CD4-positive, alpha-beta T cell treated with Interleukin-12 subunit alpha and Interleukin-12 subunit beta, for 1 hour (primary cell): ENCODE results near the gene MRM2.

ENCODE experiments used
- DNase-seq: peaks from one replicate; pipeline ENCODE4 v3.0.0-alpha.2; 2020

MRM2 gene

DNA sequence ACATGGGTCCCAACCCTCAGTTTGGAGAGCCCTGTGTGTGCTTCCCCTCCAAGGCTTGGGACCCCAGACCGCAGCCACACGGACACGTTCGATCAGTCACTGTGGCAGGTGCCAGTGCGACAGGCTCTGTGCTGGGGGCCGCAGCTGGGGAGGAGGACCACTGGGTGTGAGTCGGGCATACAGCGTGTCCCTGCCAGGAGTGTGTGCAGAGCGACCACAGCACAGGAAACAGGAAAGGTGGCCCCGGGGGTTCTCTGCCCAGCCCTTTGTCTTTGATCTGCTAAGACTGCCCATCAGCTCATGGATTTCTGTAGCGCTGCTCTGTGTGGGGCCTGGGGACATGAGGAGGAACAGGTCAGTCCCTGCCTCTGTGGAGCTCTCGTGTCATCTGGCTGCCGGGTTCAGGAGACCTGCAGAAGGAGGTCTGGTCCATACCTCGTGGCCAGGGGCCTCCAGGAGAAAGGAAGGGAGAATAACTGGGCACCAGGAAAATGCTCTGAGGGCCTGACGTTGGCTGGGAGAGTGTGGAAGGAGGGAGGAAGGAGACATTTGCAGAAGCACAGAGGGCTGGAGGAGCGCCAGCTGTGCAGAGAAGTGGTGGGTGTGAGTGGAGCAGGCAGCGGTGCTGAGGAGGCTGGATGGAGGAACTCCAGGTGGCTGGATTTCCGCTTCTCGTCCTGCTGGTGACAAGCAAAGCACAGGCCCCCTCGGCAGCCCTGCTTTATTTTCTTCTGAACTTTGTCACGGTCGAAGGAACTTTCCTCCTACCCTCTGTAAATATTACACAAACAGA, 4.1 kb upstream of the MRM2 start:
- DNase-seq: no peak

- DNase-seq: no peak
These were observed 2.5 kb upstream of the MRM2 start for GRCh38 chr7:2244404-2244995.

GRCh38 chr7:2243458-2243857, 1.5 kb upstream of the MRM2 start:
- DNase-seq: no peak

DNA sequence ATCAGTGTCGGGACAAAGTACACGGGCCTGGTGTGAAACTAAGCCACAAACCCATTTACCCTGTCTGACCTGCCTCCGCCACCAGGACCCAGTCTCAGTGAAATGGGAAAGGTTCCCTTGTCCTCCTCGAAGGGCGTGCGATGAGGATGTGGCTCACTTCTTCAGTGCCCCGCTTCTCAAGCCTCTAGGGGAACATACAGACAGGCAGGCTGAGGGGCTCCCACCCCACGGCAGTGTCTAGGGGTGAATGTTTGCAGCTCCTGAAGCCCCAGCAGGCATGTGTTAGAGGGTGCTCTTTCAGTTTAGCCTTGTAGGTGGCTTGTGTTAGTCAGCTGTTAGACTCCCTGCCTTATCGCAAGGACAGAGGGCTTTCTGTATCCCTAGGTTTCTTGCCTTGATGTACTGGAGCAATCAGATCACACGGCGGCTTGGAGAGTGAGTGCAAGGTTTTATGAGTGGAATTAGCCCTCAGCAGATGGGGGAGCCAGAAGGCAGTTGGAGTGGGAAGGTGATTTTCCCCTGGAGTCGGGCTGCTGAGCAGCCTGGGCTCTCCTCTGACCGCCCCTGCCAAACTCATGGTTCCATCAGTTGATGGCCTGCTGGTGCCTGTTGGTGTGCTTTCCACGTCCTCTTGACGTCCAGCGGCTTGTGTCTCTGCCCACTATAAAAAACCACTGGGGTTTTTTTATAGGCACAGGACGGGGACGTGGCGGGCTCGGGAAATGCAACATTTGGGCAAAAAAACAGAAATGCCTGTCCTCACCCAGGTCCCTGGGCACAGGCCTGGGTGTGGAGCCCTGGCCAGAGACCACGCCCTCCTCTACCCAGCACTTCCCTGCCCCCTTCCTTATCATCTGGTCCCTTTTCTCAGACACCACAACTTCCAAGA, 780 bp upstream of the MRM2 start:
- peak; percentile 17 for DNase-seq

DNA sequence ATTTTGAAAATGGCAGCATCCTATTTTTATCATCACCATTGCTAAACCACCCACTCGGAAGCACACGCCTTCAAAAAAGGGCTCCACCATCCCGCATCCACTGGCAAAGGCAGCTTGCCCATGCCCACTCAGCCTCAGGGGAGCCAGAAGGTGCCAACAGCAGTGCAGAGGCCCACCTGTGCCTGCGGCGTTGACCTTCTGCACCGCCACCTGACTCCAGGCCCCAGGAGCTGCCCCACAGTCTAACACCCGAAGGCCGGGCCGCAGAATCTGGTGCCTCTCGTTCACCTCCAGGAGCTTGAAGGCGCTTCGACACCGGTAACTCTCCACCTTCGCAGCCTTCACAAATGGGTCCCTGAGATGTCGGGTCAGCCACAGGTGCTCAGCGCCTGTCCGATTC, 2.8 kb downstream of the MRM2 start:
- DNase-seq: no peak

- peak; percentile 14 for DNase-seq
These were observed 4.8 kb downstream of the MRM2 start for GRCh38 chr7:2237109-2237602.

DNA sequence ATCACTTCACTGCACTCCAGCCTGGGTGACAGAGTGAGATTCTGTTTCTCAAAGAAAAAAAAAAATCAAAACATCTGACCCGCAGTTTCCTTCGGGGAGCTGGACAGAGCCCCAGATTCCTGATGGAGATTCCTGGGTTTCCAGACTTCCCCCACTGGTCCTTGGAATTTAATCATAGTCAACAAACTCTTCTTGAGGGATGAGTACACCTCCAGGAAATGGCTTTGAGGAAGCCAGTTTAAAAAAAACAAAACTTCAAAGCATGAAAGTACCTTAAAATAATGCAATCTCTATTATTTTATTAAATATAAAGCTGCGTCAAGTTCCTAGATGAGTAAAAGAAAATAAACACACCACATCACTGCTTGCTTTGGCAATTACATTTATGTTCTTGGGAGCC, 8.1 kb downstream of the MRM2 start:
- DNase-seq: no peak

- DNase-seq: peak; percentile 89
These were observed 9.1 kb downstream of the MRM2 start, which contains the start of gene MAD1L1 for GRCh38 chr7:2232766-2233520. MAD1L1 (minus strand) TSS chr7:2232945; CDS start chr7:2230133, 2,812 bp downstream.

- DNase-seq: no peak
These were observed 9.8 kb downstream of the MRM2 start for GRCh38 chr7:2231992-2232765.

DNA sequence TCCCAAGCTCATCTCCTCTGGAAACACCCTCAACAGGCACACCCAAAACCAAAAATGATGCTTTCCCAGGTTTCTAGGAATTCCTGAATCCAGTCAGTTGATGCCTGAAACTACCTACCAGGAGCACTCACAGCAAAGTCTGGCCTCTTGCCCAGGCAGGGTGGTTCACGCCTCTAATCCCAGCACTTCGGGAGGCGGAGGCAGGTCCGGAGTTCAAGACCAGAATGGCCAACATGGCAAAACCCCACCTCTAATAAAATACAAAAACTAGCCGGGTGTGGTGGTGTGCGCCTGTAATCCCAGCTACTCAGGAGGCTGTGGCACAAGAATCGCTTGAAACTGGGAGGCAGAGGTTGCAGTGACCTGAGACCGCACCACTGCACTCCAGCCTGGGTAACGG, 11.1 kb downstream of the MRM2 start:
- DNase-seq: no peak

GRCh38 chr7:2230226-2230625, 11.8 kb downstream of the MRM2 start:
- no peak for DNase-seq

GRCh38 chr7:2229467-2229866, 12.5 kb downstream of the MRM2 start:
- no peak for DNase-seq

DNA sequence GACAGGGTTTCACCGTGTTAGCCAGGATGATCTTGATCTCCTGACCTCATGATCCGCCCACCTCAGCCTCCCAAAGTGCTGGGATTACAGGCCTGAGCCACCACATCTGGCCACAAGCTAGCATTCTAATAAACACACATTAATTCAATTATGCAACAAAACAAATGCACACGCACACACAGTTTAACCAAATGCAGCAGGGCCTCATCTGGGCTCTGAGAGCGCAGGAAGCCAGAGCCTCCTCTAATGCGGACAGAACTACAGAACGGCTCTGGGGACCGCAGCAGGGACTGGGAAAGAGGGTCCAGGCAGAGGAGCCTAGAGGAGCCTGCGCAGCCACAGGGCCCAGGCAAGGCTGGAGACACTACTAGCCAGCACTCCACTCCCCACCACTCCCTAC, 13.1 kb downstream of the MRM2 start:
- DNase-seq: no peak

DNA sequence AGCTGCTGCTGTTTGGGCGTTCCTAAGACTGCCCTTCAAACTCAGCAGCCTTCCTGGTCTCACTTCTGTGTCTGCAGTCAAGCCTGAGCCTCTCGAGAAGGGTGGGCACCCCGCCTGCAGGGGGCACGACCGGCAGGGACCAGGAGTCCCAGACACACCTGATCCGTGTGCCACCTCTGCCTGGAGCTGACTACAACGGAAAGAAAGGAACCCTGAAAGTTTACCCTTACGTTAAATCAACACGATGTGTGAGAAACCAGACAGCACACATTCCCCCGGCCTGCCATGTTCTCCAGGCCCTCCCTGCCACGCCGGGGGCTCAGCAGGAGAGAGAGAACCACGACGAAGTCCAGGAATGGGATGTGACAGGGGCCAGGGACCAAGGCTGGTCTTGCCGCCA, 14.3 kb downstream of the MRM2 start:
- DNase-seq: no peak

- no peak for DNase-seq
These were observed 16.2 kb downstream of the MRM2 start for GRCh38 chr7:2225830-2226229.

GRCh38 chr7:2225336-2225735, 16.7 kb downstream of the MRM2 start:
- no peak for DNase-seq

- DNase-seq: no peak
These were observed 17.1 kb downstream of the MRM2 start for GRCh38 chr7:2224934-2225333.

GRCh38 chr7:2224491-2224928, 17.5 kb downstream of the MRM2 start:
- DNase-seq: no peak

DNA sequence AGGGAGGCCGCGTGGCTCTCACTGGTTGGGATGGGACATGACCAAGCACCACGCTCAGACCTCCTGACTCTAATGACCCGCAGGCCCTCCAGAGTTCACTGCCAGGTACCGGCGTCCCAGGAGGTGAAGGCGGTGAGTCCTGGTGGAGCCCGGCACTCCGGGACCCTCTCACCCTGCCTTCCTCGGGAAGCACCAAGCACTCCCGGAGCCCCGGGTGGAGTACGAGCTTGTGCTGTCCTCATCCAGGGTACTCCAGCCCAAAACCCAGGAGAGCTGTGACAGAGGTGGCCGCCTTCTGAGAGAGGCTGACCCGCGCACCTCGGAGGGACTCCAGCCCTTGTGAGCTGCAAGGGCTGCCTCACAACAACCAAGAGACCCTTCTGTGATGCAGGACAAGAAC, 18.7 kb downstream of the MRM2 start:
- no peak for DNase-seq

DNA sequence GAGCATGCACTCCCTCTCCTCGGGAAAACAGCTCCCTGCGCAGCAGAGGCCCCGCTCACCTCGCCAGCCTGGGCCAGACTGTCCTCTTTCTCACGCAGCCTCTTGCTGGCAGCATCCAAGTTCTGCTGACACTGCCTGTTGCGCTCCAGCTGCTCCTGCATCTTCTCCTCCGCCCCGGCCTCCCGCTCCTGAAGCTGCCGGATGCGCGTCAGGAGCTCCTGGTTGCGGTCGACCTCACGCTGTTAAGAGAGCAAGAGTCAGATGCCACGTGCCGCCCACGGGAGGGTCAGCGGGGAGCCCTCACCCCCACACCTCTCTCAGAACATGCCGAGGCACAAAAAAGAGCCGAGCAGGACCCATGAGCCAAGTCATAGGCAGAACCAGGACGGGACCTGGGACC, 19.5 kb downstream of the MRM2 start:
- DNase-seq: no peak

GRCh38 chr7:2220954-2221353, 21.1 kb downstream of the MRM2 start:
- DNase-seq: no peak

DNA sequence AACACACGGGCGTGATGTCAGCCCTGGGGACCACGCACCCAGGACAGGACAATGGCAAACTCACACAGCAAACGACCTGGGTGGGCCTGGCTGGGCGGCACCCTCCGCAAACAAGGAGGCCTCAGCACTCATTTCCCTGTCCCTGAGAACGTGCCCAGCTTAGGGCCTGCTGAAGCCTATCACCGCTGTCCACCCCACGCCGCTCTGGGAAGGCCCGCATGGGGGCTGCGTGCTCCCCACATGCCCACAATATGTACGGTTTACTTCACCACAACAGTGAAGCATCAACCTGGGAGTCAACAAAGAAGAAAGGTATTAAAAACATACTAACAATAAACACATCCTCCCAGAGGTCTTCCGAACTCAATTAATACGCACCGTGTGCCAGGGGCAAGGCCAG, 21.5 kb downstream of the MRM2 start:
- DNase-seq: no peak
